GM23338 (cell line): Measurements from ENCODE around the gene NBAS. TPM values are rescaled to one million over a fixed set of nuclear protein-coding genes. Genes with fewer than 3 reads are reported as not detected.

Experiments
- ATAC-seq: fragments of 200-7000 bp; cut with Tn5 transposase; 3 replicates; pipeline ENCODE4 v1.9.1; 2020
- DNase-seq: peaks from one replicate; pipeline ENCODE4 v3.0.0-alpha.2; 2015; ENCODE audit warnings: low spot score
- H2AFZ ChIP-seq: fragments of 200-600 bp; sonication (generic); 2 replicates; pipeline ENCODE4 v1.8.0; 2016; ENCODE audit warnings: antibody characterized with exemption, mild to moderate bottlenecking, moderate library complexity
- H3F3A ChIP-seq: fragments of 200-600 bp; sonication (generic); replicated peaks from 2 replicates; pipeline ENCODE4 v1.8.0; 2017; ENCODE audit warnings: antibody characterized with exemption, mixed run types, low read depth
- H3K27ac ChIP-seq: fragments of 200-600 bp; sonication (generic); 2 replicates; pipeline ENCODE4 v1.6.1; 2016; ENCODE audit warnings: low read depth
- H3K27me3 ChIP-seq: fragments of 200-600 bp; sonication (generic); 2 replicates; pipeline ENCODE4 v1.8.0; 2016; ENCODE audit warnings: mild to moderate bottlenecking, mixed run types, moderate library complexity; ENCODE audit not compliant: insufficient read depth
- H3K36me3 ChIP-seq: fragments of 200-600 bp; sonication (generic); 2 replicates; pipeline ENCODE4 v1.8.0; 2016; ENCODE audit warnings: mild to moderate bottlenecking; ENCODE audit not compliant: insufficient read depth
- H3K4me1 ChIP-seq: fragments of 200-600 bp; sonication (generic); 2 replicates; pipeline ENCODE4 v1.8.0; 2016; ENCODE audit warnings: mild to moderate bottlenecking, moderate library complexity; ENCODE audit not compliant: insufficient read depth
- H3K4me2 ChIP-seq: fragments of 200-600 bp; sonication (generic); 2 replicates; pipeline ENCODE4 v1.7.1; 2017; ENCODE audit warnings: mixed run types
- H3K4me3 ChIP-seq: fragments of 200-600 bp; sonication (generic); 2 replicates; pipeline ENCODE4 v1.6.1; 2016; ENCODE audit warnings: mixed run types
- H3K79me2 ChIP-seq: fragments of 200-600 bp; sonication (generic); replicated peaks from 2 replicates; pipeline ENCODE4 v1.8.0; 2017; ENCODE audit warnings: mild to moderate bottlenecking; ENCODE audit not compliant: insufficient read depth
- H3K9me2 ChIP-seq: fragments of 200-600 bp; sonication (generic); 2 replicates; pipeline ENCODE4 v1.8.0; 2017; ENCODE audit not compliant: insufficient read depth
- H4K20me1 ChIP-seq: fragments of 200-600 bp; sonication (generic); replicated peaks from 2 replicates; pipeline ENCODE4 v1.8.0; 2017; ENCODE audit warnings: mild to moderate bottlenecking; ENCODE audit not compliant: insufficient read depth
- H3K27ac Mint-ChIP-seq: 2 replicates; pipeline ENCODE4 v1.8.0; 2020; ENCODE audit warnings: inconsistent platforms, mild to moderate bottlenecking, moderate library complexity, mixed read lengths
- H3K27me3 Mint-ChIP-seq: 3 replicates; pipeline ENCODE4 v1.8.0; 2022; ENCODE audit warnings: low read depth, mild to moderate bottlenecking, moderate library complexity, mixed read lengths, inconsistent platforms; ENCODE audit not compliant: insufficient read depth, poor library complexity
- H3K36me3 Mint-ChIP-seq: 3 replicates; pipeline ENCODE4 v1.8.0; 2021; ENCODE audit warnings: low read depth, mild to moderate bottlenecking, inconsistent platforms, moderate library complexity, mixed read lengths
- H3K4me1 Mint-ChIP-seq: 3 replicates; pipeline ENCODE4 v1.8.0; 2020; ENCODE audit warnings: mild to moderate bottlenecking, inconsistent platforms, mixed read lengths
- H3K4me3 Mint-ChIP-seq: 3 replicates; pipeline ENCODE4 v1.8.0; 2021; ENCODE audit warnings: moderate library complexity, mild to moderate bottlenecking, inconsistent platforms, mixed read lengths
- H3K9me3 Mint-ChIP-seq: 3 replicates; pipeline ENCODE4 v1.8.0; 2020; ENCODE audit warnings: moderate library complexity, mild to moderate bottlenecking, inconsistent platforms, mixed read lengths
- CREB1 ChIP-seq: fragments of 250-450 bp; sonication (Bioruptor Pico); IDR thresholded peaks from 2 replicates; pipeline ENCODE4 v1.5.0; 2020; ENCODE audit warnings: low read depth, mild to moderate bottlenecking, moderate library complexity
- ETS1 ChIP-seq: IDR thresholded peaks from 2 replicates; pipeline ENCODE4 v1.6.1; 2016; ENCODE audit warnings: antibody characterized with exemption
- EZH2phosphoT487 ChIP-seq: fragments of 200-600 bp; sonication (generic); IDR thresholded peaks from one replicate; pipeline ENCODE4 v1.8.1; 2018; ENCODE audit warnings: antibody characterized with exemption; ENCODE audit not compliant: unreplicated experiment
- JUNB ChIP-seq: IDR thresholded peaks from one replicate; pipeline ENCODE4 v1.6.1; 2016; ENCODE audit warnings: antibody characterized with exemption; ENCODE audit not compliant: unreplicated experiment
- NANOG ChIP-seq: IDR thresholded peaks from 2 replicates; pipeline ENCODE4 v1.6.1; 2016; ENCODE audit warnings: antibody characterized with exemption, borderline replicate concordance
- POLR2AphosphoS5 ChIP-seq: IDR thresholded peaks from 2 replicates; pipeline ENCODE4 v1.6.1; 2016; ENCODE audit warnings: antibody characterized with exemption, low read depth
- REST ChIP-seq: IDR thresholded peaks from one replicate; pipeline ENCODE4 v1.6.1; 2018; ENCODE audit warnings: antibody characterized with exemption; ENCODE audit not compliant: unreplicated experiment
- STAT1 ChIP-seq: IDR thresholded peaks from one replicate; pipeline ENCODE4 v1.6.1; 2016; ENCODE audit warnings: antibody characterized with exemption; ENCODE audit not compliant: unreplicated experiment
- ZNF114 ChIP-seq: fragments of 250-450 bp; sonication (Bioruptor Pico); IDR thresholded peaks from 2 replicates; pipeline ENCODE4 v1.5.0; 2020; ENCODE audit warnings: mild to moderate bottlenecking, moderate library complexity
- ZNF331 ChIP-seq: fragments of 250-450 bp; sonication (Bioruptor Pico); IDR thresholded peaks from 2 replicates; pipeline ENCODE4 v1.5.0; 2020; ENCODE audit warnings: low read depth, mild to moderate bottlenecking, moderate library complexity
- polyA plus RNA-seq: library from polyadenylated mRNA; unstranded; fragments of >200 nt; fragmentation: Nextera tagmentation; extraction: Ambion mirVana; gene quantifications from 2 replicates; pipeline ENCODE4 v1.2.1, GENCODE V29; 2016
- total RNA-seq: library from RNA; depleted of rRNA; stranded (reverse); fragments of >200 nt; shearing (Covaris generic); gene quantifications from 2 replicates; pipeline ENCODE4 v1.2.3, GENCODE V29; 2014
- TF ChIP-seq, protein P1 (sequence below), 2 experiments: fragments of 200-600 bp in 1 of 2; sonication (generic) in 1 of 2; conservative IDR thresholded peaks; 2 replicates each; pipeline versions ENCODE4 v1.5.1 to v1.6.1; 2016 to 2017; ENCODE audit warnings: antibody characterized with exemption in 2 of 2, low read depth in 2 of 2, mild to moderate bottlenecking in 2 of 2, moderate library complexity in 1 of 2
- TF ChIP-seq, protein P2 (sequence below): fragments of 250-450 bp; sonication (Bioruptor Pico); IDR thresholded peaks from 2 replicates; pipeline ENCODE4 v1.5.0; 2020; ENCODE audit warnings: mild to moderate bottlenecking, moderate library complexity

Gene NBAS
- total and polyA plus RNA-seq, 2 experiments from 2014 or later, result 24.8 to 38.9 TPM

DNA sequence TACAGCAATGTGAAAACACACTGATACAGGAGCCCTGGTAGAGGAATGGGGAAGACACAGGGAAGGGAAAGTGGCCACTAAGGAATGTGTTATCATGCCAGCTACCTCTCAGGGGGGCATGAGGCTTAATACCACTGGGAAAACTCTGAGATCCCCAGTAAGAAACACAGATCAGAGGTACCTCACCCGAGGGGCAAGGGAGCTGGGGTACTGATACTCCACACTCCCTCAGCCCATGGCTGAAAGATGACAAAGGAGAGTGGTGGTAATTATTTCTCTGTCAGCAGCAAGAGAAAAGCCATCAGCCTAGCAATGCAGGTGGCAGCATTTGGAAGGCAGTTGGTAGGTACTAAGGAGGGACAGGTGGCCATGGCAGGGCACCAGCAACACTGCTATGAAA, 434.8 kb downstream of the NBAS start (continued):
- TF ChIP-seq, protein P1, sequence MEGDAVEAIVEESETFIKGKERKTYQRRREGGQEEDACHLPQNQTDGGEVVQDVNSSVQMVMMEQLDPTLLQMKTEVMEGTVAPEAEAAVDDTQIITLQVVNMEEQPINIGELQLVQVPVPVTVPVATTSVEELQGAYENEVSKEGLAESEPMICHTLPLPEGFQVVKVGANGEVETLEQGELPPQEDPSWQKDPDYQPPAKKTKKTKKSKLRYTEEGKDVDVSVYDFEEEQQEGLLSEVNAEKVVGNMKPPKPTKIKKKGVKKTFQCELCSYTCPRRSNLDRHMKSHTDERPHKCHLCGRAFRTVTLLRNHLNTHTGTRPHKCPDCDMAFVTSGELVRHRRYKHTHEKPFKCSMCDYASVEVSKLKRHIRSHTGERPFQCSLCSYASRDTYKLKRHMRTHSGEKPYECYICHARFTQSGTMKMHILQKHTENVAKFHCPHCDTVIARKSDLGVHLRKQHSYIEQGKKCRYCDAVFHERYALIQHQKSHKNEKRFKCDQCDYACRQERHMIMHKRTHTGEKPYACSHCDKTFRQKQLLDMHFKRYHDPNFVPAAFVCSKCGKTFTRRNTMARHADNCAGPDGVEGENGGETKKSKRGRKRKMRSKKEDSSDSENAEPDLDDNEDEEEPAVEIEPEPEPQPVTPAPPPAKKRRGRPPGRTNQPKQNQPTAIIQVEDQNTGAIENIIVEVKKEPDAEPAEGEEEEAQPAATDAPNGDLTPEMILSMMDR (conservative IDR thresholded peaks at IDR 0.05; ENCODE audit: low read depth in 2 of 2), result no peak
- TF ChIP-seq REST (no peak), ZNF331 (CRISPR knock-in tag) (no peak), NANOG (no peak), JUNB (no peak), ETS1 (no peak), POLR2AphosphoS5 (no peak), STAT1 (no peak), ZNF114 (CRISPR knock-in tag) (no peak), CREB1 (CRISPR knock-in tag) (no peak)

- H3K27me3 ChIP-seq, result no peaks in the 10 kb centered on the region
- H3K36me3 Mint-ChIP-seq, result peaks cover 22% of the 10 kb centered on the region
- H3K4me3 ChIP-seq, result no peak overlapping the region
- H4K20me1 ChIP-seq, result no peaks in the 10 kb centered on the region
- no peak overlapping the region for H3K27ac ChIP-seq
- H3K79me2 ChIP-seq, result no peaks in the 10 kb centered on the region
- no peaks in the 10 kb centered on the region for H3F3A ChIP-seq
- H3K36me3 ChIP-seq, result no peaks in the 10 kb centered on the region
- H3K4me2 ChIP-seq, result no peak overlapping the region
- H3K27me3 Mint-ChIP-seq, result peaks cover 18% of the 10 kb centered on the region
- H3K9me3 Mint-ChIP-seq, result peaks cover 16% of the 10 kb centered on the region
- ATAC-seq, result no peak
- H3K27ac Mint-ChIP-seq, result no peak overlapping the region
- peaks cover 37% of the 10 kb centered on the region for H3K4me1 Mint-ChIP-seq
- DNase-seq, result no peak
- no peaks in the 10 kb centered on the region; the same call in 1 of the 2 replicates for H3K9me2 ChIP-seq
- H3K4me3 Mint-ChIP-seq, result no peak overlapping the region
- peaks cover 20% of the 10 kb centered on the region for H3K4me1 ChIP-seq
- no peak overlapping the region for H2AFZ ChIP-seq
- TF ChIP-seq, protein P2, sequence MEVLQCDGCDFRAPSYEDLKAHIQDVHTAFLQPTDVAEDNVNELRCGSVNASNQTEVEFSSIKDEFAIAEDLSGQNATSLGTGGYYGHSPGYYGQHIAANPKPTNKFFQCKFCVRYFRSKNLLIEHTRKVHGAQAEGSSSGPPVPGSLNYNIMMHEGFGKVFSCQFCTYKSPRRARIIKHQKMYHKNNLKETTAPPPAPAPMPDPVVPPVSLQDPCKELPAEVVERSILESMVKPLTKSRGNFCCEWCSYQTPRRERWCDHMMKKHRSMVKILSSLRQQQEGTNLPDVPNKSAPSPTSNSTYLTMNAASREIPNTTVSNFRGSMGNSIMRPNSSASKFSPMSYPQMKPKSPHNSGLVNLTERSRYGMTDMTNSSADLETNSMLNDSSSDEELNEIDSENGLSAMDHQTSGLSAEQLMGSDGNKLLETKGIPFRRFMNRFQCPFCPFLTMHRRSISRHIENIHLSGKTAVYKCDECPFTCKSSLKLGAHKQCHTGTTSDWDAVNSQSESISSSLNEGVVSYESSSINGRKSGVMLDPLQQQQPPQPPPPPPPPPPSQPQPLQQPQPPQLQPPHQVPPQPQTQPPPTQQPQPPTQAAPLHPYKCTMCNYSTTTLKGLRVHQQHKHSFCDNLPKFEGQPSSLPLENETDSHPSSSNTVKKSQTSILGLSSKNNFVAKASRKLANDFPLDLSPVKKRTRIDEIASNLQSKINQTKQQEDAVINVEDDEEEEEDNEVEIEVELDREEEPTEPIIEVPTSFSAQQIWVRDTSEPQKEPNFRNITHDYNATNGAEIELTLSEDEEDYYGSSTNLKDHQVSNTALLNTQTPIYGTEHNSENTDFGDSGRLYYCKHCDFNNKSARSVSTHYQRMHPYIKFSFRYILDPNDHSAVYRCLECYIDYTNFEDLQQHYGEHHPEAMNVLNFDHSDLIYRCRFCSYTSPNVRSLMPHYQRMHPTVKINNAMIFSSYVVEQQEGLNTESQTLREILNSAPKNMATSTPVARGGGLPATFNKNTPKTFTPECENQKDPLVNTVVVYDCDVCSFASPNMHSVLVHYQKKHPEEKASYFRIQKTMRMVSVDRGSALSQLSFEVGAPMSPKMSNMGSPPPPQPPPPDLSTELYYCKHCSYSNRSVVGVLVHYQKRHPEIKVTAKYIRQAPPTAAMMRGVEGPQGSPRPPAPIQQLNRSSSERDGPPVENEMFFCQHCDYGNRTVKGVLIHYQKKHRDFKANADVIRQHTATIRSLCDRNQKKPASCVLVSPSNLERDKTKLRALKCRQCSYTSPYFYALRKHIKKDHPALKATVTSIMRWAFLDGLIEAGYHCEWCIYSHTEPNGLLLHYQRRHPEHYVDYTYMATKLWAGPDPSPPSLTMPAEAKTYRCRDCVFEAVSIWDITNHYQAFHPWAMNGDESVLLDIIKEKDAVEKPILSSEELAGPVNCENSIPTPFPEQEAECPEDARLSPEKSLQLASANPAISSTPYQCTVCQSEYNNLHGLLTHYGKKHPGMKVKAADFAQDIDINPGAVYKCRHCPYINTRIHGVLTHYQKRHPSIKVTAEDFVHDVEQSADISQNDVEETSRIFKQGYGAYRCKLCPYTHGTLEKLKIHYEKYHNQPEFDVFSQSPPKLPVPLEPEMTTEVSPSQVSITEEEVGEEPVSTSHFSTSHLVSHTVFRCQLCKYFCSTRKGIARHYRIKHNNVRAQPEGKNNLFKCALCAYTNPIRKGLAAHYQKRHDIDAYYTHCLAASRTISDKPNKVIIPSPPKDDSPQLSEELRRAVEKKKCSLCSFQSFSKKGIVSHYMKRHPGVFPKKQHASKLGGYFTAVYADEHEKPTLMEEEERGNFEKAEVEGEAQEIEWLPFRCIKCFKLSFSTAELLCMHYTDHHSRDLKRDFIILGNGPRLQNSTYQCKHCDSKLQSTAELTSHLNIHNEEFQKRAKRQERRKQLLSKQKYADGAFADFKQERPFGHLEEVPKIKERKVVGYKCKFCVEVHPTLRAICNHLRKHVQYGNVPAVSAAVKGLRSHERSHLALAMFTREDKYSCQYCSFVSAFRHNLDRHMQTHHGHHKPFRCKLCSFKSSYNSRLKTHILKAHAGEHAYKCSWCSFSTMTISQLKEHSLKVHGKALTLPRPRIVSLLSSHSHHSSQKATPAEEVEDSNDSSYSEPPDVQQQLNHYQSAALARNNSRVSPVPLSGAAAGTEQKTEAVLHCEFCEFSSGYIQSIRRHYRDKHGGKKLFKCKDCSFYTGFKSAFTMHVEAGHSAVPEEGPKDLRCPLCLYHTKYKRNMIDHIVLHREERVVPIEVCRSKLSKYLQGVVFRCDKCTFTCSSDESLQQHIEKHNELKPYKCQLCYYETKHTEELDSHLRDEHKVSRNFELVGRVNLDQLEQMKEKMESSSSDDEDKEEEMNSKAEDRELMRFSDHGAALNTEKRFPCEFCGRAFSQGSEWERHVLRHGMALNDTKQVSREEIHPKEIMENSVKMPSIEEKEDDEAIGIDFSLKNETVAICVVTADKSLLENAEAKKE (CRISPR knock-in tag), result no peak
- TF ChIP-seq STAT1, result no peak
- TF ChIP-seq ETS1, result no peak
- TF ChIP-seq EZH2phosphoT487, result no peak
These were observed 438.2 kb downstream of the NBAS start for GRCh38 chr2:15122915-15123314.
